ENCODE data around the gene GRIN2A. TPM values are rescaled to one million over a fixed set of nuclear protein-coding genes. Genes with fewer than 3 reads are reported as not detected.

Gene GRIN2A
- total and polyA plus RNA-seq, 12 donors = 0.07 to 1.2 (median 0.32) TPM; not detected in 2

DNA sequence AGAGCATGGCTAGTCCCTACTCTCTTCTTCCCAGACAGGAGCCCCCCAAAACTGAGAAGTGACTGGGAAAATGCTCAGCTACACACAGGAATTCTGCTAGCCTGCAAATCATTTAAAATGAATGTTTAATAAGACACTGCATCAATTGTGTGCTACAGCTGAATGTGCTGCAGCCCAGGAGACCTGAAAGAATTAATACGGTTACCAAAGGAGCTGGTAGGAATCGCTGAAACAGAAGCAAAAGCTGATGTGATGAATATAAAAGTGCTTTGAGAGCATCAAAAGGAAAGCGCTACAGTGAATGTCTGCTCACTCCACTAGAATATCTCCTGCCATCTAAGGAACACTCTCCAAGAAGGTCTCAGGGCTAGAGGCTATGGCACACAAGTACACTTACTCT, 3.7 kb downstream of the GRIN2A start:
- Histone ChIP-seq H3K36me3 (replicated peaks in 1 of 2) (no peaks in the 10 kb centered on the region), H3K27ac (no peak overlapping the region), H3K27me3 (peaks cover 32% of the 10 kb centered on the region), H3K4me3 (no peak overlapping the region), H3K9me3 (replicated peaks in 1 of 3) (no peaks in the 10 kb centered on the region), H3K4me1 (replicated peaks in 1 of 2) (no peaks in the 10 kb centered on the region)
- intact Hi-C loops (cut with DNase I) = no loop called here
- whole genome bisulfite sequencing, 4 donors = 64 to 79% (median 68%) methylated on average over 3 of the region's 3 CpGs
- TF ChIP-seq, protein P1, sequence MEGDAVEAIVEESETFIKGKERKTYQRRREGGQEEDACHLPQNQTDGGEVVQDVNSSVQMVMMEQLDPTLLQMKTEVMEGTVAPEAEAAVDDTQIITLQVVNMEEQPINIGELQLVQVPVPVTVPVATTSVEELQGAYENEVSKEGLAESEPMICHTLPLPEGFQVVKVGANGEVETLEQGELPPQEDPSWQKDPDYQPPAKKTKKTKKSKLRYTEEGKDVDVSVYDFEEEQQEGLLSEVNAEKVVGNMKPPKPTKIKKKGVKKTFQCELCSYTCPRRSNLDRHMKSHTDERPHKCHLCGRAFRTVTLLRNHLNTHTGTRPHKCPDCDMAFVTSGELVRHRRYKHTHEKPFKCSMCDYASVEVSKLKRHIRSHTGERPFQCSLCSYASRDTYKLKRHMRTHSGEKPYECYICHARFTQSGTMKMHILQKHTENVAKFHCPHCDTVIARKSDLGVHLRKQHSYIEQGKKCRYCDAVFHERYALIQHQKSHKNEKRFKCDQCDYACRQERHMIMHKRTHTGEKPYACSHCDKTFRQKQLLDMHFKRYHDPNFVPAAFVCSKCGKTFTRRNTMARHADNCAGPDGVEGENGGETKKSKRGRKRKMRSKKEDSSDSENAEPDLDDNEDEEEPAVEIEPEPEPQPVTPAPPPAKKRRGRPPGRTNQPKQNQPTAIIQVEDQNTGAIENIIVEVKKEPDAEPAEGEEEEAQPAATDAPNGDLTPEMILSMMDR (IDR thresholded peaks at IDR 0.05) = no peak
- TF ChIP-seq POLR2A (IDR thresholded peaks at IDR 0.05) = no peak
- no peak for DNase-seq

DNA sequence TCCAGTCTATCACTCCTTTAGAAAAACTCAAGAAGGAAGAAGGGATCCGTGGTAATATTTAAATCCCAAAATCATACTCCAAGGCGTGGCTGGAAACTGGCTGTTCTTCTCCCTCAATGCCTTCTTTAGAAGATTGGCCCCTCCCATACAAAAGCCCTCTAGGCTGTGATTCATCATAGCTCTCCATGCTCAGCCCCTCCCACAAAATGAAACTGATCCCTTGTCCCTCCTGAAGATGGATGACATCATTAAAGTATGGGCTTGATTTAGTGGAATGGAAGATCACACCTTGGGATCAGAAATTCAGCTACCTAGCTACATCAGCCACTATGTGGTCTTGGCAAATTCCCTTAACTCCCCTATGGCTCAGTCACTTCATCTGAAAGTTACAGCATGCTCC, 4.1 kb downstream of the GRIN2A start:
- H3K27ac ChIP-seq = no peak overlapping the region
- no peaks in the 10 kb centered on the region for H3K4me1 ChIP-seq (replicated peaks in 1 of 2)
- intact Hi-C loops (cut with DNase I) = no loop called here
- TF ChIP-seq POLR2A (IDR thresholded peaks at IDR 0.05) = no peak
- TF ChIP-seq, protein P1 (IDR thresholded peaks at IDR 0.05) = no peak
- H3K27me3 ChIP-seq = peaks cover 30% of the 10 kb centered on the region
- no peak for DNase-seq
- no peaks in the 10 kb centered on the region for H3K36me3 ChIP-seq (replicated peaks in 1 of 2)
- WGBS, 4 donors = 75 to 83% (median 78%) methylated on average over 2 of the region's 2 CpGs
- no peaks in the 10 kb centered on the region for H3K9me3 ChIP-seq (replicated peaks in 1 of 3)
- no peak overlapping the region for H3K4me3 ChIP-seq

DNA sequence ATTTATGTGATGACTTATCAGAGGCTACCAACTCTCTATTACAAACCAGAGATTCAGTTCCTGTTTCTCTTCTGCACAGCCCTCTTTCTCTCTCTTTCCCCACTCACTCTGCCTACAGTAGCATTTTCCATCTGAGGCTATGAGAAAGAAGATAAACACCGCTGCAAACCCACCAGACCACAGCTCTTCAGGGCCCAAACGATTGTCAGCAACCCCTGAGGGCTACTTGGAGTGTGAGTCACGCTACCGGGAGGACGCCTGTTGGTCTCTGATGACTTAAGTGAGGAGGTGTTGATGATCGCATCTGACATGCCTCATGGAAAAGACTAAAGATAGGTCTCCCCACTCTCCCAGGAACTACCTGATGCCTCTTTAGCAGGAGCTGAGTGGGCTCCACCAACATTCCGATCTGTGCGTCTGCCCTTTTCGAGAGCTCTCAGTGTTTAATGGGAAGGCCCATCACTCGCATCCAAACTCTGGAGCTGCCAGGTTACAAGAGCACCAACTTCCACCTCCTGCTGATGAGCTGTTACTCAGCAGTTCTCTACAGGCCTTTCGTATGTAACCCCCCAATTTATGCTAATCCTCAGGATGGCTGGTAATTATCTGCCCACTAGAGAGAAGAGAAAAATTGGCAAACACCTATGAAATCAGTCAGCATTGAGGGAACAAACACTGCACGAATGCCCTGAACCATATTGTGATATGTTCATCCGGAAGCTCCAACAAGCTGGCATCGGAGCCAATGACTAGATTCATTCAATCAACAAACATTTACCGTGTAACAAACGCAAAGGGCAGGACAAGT, 9.2 kb downstream of the GRIN2A start:
- Histone ChIP-seq H3K36me3 (replicated peaks in 1 of 2) (no peaks in the 10 kb centered on the region), H3K9me3 (replicated peaks in 1 of 3) (no peaks in the 10 kb centered on the region), H3K27me3 (no peaks in the 10 kb centered on the region), H3K4me3 (no peak overlapping the region), H3K27ac (no peak overlapping the region), H3K4me1 (replicated peaks in 1 of 2) (no peaks in the 10 kb centered on the region)
- intact Hi-C loops (cut with DNase I) = no loop called here
- TF ChIP-seq, protein P1 (IDR thresholded peaks at IDR 0.05) = no peak
- no peak for TF ChIP-seq POLR2A (IDR thresholded peaks at IDR 0.05)
- 77 to 88% (median 85%) methylated on average over 13 to 16 of the region's 16 CpGs for WGBS, 4 donors
- no peak for DNase-seq

DNA sequence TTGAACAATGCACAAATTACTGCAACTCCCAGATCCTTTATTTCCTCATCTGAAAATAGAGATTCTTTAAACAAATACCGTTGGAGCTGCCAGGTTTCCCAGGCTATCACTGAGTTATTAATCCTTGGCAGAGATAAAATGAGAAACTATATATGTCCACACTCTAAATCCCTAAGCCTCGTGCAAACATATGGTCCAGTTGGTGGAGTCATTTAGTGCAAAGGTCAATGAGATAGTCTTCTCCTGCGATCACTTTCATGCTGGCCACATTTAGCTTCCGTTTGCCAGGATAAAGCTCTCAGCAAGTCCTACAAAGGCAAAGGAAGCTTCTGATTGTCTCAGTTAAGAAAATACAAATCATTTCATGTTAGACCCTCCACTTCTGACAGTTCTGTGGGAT, 11.0 kb downstream of the GRIN2A start:
- TF ChIP-seq, protein P1 (IDR thresholded peaks at IDR 0.05) = no peak
- no peak for TF ChIP-seq POLR2A (IDR thresholded peaks at IDR 0.05)
- Histone ChIP-seq H3K4me3 (no peak overlapping the region), H3K27me3 (no peaks in the 10 kb centered on the region), H3K27ac (no peak overlapping the region), H3K36me3 (replicated peaks in 1 of 2) (no peaks in the 10 kb centered on the region), H3K4me1 (replicated peaks in 1 of 2) (no peaks in the 10 kb centered on the region), H3K9me3 (replicated peaks in 1 of 3) (no peaks in the 10 kb centered on the region)
- 36 to 51% (median 47%) methylated on average over 4 of the region's 4 CpGs for WGBS, 4 donors
- DNase-seq = no peak
- intact Hi-C loops (cut with DNase I) = no loop called here

All from adrenal gland (tissue), 12 donors.